ENCODE results near the gene DYRK1A.

DNA sequence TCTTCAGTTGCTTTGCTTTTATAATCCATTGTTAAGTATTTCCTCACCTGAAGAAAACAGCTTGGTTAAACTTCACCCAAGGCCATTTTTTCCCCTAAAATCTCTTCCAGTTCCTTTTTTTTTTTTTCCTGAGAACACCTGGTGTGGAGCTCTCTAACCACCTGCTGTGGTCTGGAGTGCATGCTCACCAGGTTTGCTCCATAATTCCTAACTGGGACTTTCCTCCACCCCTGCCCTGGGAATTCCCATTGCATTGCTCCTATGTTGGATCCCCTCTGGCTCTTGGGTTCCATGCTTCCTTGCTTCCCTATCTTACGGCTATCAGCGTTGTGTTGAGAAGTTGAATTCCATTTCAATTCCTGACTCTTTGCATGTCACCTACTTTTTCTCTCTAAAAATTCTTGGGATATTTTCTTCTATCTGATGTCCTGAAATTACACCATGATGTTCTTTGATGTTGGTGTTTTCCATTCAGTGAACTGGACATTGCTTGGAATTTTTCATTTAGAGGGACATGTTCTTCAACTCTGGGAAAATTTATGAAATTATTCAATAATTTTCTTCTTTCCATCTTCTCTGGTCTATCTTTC lies 19.6 kb upstream of the DYRK1A start:
- TF ChIP-seq POLR2A (IDR thresholded peaks at IDR 0.05) = no peak
- TF ChIP-seq, protein P1, sequence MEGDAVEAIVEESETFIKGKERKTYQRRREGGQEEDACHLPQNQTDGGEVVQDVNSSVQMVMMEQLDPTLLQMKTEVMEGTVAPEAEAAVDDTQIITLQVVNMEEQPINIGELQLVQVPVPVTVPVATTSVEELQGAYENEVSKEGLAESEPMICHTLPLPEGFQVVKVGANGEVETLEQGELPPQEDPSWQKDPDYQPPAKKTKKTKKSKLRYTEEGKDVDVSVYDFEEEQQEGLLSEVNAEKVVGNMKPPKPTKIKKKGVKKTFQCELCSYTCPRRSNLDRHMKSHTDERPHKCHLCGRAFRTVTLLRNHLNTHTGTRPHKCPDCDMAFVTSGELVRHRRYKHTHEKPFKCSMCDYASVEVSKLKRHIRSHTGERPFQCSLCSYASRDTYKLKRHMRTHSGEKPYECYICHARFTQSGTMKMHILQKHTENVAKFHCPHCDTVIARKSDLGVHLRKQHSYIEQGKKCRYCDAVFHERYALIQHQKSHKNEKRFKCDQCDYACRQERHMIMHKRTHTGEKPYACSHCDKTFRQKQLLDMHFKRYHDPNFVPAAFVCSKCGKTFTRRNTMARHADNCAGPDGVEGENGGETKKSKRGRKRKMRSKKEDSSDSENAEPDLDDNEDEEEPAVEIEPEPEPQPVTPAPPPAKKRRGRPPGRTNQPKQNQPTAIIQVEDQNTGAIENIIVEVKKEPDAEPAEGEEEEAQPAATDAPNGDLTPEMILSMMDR (IDR thresholded peaks at IDR 0.05) = no peak

Data from uterus (tissue), 2 donors.